Fibroblast of skin of scalp (primary cell): ENCODE data around the gene SCYGR5.
"Not testable (repeated sequence)": the region's sequence is repeated elsewhere in the genome, so short reads cannot be mapped to it uniquely, and the experiment has no call there.

Source experiments
- DNase-seq: peaks from one replicate; pipeline ENCODE4 v3.0.0-alpha.2; 2013

The SCYGR5 gene

GRCh38 chr2:227673620-227674019, 7.0 kb downstream of the SCYGR5 start:
- DNase-seq = not testable (repeated sequence)

GRCh38 chr2:227674485-227674884, 7.9 kb downstream of the SCYGR5 start:
- DNase-seq = no peak

- DNase-seq = no peak
These were observed 11.3 kb downstream of the SCYGR5 start for GRCh38 chr2:227677928-227678327.

GRCh38 chr2:227684258-227684657, 17.7 kb downstream of the SCYGR5 start:
- no peak for DNase-seq

GRCh38 chr2:227687189-227687588, 20.6 kb downstream of the SCYGR5 start:
- no peak for DNase-seq

- no peak for DNase-seq
These were observed 30.5 kb downstream of the SCYGR5 start for GRCh38 chr2:227696990-227697679.

- DNase-seq = no peak
These were observed 35.0 kb downstream of the SCYGR5 start for GRCh38 chr2:227701556-227701955.

GRCh38 chr2:227703280-227703732, 36.7 kb downstream of the SCYGR5 start:
- no peak for DNase-seq

- DNase-seq = no peak
These were observed 37.4 kb downstream of the SCYGR5 start for GRCh38 chr2:227703961-227704360.

GRCh38 chr2:227706859-227707258, 40.3 kb downstream of the SCYGR5 start:
- DNase-seq = no peak

- no peak for DNase-seq
These were observed 40.8 kb downstream of the SCYGR5 start for GRCh38 chr2:227707390-227707789.

- no peak for DNase-seq
These were observed 44.4 kb downstream of the SCYGR5 start for GRCh38 chr2:227710986-227711385.

GRCh38 chr2:227713291-227713690, 46.7 kb downstream of the SCYGR5 start:
- no peak for DNase-seq

GRCh38 chr2:227716501-227716900, 49.9 kb downstream of the SCYGR5 start:
- no peak for DNase-seq
